GM19328 (cell line): ENCODE measurements around the gene TUNAR.

ENCODE experiments used
- ATAC-seq: cut with Tn5 transposase; IDR thresholded peaks from one replicate; pipeline ENCODE4 v1.9.1; 2021; ENCODE audit warnings: mild to moderate bottlenecking, moderate library complexity; ENCODE audit not compliant: unreplicated experiment

Gene TUNAR

DNA sequence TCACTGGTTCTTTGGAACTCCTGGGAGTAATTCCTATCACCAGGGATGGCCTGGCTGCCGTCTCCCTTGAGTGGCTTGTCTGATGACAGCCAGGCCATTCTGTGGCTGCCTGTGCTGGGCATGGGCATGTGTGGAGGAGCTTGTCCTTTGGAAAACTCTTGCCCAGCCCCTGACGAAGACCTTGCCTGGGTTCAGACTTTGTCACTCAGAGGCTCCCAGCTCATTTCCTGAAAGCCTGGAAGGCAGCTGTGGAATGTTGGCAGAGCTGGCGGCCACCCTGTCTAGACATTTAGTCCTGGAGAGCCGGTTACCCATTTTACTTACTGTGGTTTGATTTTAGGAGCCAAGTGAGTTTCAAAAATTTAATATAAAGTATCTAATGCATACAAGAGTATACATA, 34.0 kb downstream of the TUNAR start:
- no peak for ATAC-seq

GRCh38 chr14:95911456-95911855, 34.8 kb downstream of the TUNAR start:
- ATAC-seq = no peak

- ATAC-seq = no peak
Measured at GRCh38 chr14:95915330-95915729, 38.7 kb downstream of the TUNAR start.

GRCh38 chr14:95918466-95918865, 41.8 kb downstream of the TUNAR start:
- no peak for ATAC-seq

GRCh38 chr14:95920769-95921438, 44.3 kb downstream of the TUNAR start:
- ATAC-seq = no peak

DNA sequence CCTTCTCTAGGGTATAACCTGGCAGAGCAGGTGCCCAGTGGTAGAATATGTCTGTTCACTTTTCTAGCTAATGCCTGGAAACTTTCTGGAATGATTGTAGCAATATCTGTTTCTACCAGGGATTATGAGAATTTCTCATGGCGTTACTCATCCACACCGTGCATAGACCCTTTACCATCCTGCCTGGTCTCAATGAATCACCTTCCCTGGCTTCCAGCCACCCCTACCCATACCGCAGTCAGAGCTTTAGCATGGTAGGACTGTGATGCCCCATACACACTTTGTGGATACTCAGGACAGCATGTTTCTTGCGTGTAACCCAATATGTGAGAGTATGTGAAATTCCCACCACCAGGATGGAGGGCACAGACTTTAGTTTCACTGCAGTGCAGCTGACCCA, 45.4 kb downstream of the TUNAR start:
- no peak for ATAC-seq

DNA sequence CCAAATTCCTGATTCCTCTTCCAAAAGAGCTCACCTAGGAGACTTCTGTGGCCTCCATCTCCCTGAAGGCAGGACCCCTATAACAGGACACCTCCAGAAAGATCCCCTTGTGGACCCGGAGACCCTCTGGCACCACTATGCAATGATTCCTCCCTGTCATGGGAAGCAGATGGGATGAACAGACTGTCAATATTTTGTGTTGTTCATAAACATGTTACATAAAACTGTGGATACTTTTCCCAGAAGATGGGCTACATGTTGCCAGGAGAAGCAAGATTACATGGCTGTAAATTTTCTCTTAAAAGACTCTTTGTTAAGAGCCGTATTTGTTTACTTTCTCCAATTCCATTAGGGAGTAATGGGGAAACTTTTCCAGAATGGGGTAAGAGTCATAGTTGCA, 52.1 kb downstream of the TUNAR start:
- ATAC-seq = no peak

GRCh38 chr14:95931384-95931783, 54.8 kb downstream of the TUNAR start:
- ATAC-seq = no peak

DNA sequence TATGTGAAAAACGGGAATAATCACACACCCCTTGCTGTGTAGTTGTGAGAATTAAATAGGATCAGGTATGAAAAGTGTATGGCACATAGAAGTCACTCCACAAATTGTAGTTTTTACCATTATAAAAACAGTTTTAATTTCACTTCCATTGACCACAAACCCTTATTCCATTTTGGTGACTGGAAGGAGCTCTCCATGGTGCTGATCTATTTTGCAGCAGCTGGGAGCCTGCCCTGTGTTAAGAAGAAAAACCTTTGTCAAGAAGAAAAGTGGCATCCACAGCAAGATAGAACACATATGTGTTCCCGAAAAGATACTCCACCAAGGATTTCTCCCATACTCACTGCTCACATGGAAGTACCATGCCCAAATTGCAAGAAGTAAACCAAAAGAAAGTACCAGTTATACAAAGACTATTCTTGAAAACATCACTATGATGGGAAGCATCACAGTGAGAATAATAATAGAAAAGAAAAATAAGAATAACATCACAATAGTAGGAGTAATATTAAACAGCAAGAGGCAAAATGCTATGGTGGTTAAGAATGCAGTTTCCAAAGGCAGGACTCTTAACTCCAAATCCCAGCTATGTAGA, 58.7 kb downstream of the TUNAR start:
- no peak for ATAC-seq

GRCh38 chr14:95936041-95936440, 59.4 kb downstream of the TUNAR start:
- ATAC-seq = no peak

GRCh38 chr14:95939335-95939734, 62.7 kb downstream of the TUNAR start:
- no peak for ATAC-seq

GRCh38 chr14:95941897-95942296, 65.3 kb downstream of the TUNAR start:
- no peak for ATAC-seq

DNA sequence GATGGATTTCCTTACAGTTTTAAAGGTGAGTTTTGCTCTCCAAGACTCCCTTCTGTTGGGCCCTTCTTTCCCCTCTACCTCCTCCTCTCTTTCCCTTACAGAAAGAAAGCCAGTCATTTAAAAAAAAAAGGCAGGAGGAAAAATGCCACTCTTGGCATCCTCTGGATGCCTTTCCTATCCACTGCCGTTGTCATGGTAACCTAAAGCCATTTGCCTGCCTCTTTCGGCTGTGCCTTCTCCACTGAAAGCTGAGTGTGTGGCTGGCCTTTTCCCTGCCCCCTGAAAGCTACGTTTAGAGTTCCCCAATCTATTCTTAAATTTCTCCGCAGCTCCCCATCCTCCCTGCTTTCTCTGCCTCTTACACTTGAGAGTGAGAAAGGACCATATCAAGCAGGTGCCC, 67.1 kb downstream of the TUNAR start:
- ATAC-seq = no peak

DNA sequence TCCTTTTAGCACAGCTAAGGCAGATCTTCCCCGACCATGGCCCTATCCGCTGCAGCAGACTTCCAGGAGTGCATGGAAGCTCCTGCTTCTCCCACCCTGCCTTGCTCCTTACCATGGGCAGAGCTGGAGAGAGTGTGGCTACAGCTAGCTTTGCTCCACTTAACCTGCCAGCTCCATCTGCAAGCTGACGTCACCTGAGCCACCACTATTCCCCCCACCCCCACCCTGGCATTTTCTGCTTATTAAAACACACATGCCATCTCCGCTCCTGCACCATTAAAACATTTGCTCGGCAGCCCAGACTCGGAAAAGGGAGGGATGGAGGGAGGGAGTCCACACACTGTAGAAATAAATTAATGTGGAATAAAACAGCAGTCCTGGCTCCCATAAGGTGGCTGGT, 67.8 kb downstream of the TUNAR start:
- ATAC-seq = no peak

DNA sequence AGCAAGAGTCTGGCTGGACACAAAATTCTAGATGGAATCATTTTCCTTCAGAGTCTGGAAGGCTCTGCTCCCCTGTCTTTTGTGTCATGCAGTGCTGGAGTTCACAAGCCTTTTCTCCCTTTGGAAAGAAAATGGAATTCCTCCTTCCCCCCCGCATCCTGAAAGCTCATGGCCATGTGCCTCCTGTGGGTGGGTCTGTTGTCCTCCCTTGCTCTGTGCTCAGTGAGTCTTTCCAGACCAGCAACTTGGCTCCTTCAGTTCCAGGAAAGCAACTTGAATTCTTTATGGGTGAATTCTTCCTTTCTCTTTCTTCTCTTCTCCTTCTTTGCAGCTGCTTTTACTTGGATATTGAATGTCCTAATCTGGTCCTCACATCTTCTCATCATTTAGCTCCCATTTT, 70.2 kb downstream of the TUNAR start:
- ATAC-seq = no peak

- no peak for ATAC-seq
Measured at GRCh38 chr14:95948558-95948981, 71.9 kb downstream of the TUNAR start.

DNA sequence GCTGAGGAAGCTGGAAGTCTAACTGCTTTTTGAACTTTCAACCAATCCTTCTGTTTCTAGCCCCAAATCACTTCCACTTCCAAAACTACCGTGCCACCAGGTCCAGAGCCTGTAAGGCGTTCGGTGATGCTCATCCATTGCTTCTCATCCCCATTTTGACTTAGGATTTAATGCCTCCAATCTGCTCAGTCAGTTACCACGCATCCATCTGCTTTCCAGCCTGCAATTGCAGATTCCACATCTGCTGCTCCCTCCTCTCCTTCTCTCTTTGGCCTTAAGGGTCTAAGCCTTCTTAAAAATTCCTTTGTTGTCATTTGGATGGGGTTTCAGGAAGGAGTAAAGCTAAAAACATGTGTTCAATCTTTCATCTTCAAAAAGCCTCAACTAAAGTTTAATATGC, 74.7 kb downstream of the TUNAR start:
- no peak for ATAC-seq

DNA sequence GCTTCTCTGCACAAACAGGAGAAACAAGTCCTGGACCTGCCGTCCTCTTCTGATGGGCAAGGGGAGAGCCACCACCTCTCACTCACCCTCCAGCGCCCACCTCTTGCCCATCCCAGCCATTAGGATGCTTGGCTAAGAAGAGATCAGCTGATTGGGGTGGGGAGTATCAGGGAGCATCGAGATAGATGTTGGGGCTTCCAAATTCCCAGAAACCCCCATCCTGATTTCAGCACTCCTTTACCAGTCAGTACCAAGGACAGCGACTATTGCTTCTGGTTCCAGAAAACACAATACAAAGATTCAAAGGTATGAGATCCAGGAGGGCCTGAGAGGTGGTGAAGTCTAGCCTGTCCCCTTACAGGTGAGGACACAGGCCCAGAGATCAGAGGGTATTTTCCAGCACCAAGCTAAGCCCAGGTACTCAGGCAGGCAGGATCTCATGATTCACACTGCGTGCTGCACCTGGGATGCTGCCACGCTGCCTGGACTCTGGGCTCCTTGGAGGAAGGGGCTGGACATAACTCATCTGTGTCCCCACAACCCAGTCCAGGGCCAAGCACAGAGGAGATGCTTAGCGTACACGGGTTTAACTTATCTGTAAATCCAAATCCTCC, 76.6 kb downstream of the TUNAR start:
- ATAC-seq = no peak

DNA sequence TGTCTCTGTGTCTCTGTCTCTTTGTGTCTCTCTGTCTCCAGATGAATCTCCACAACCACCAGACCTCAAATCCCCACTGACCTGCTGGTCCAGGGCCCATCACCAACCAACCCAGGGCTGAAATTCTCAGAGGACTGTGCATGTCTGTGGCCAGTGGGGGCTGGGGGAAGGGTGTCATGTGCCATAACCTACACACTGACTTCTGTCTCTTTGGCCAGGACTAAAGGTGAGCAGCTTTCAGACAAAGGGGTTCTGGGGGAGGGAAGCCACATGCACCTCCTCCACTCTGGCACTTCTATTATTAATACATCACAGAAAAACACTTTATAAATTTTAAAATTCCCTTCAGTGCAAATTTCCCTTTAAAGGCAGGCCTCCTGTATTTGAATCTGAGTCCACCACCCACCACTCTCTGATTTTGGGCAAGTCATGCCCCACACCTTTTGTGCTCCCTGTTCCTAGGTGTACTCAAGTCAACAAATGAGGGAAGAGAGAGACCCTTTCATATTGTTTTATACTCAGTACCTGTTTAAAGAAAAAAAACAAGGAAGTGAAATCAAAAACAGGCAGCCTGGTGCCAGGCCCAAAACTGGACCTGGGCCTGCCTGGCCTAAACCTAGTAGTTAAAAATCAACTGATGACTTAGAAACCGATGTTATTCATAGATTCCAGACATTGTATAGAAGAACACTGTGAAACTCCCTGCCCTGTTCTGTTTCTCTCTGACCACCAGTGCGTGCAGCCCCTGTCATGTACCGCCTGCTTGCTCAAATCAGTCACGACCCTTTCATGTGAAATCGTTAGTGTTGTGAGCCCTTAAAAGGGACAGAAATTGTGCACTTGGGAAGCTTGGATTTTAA, 80.2 kb downstream of the TUNAR start:
- ATAC-seq = no peak

- no peak for ATAC-seq
Measured at GRCh38 chr14:95958105-95958504, 81.5 kb downstream of the TUNAR start.

- ATAC-seq = no peak
Measured at GRCh38 chr14:95959317-95959716, 82.7 kb downstream of the TUNAR start.

DNA sequence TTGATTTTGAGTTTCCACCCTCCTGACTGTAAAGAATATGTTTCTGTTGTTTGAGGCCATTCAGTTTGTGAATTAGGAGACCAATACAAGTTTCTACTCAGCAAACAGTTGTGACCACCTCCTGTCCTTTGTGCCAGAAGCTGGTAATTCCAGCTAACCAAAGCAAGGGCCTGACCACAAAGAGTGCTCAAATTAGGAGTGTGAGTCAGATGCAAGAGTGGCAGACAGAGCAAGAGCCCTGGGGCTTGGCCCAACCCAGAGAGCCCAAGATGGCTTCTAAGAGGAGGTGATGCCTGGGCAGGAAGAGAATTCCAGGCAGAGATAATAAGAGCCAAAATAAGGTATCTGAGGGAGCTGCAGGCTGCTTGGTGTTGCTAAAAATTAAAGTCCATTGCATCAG, 84.8 kb downstream of the TUNAR start:
- no peak for ATAC-seq
